Thyroid gland (tissue), 4 donors: Measurements from ENCODE around the gene CEBPB. TPM values are rescaled to one million over a fixed set of nuclear protein-coding genes. Genes with fewer than 3 reads are reported as not detected.
"Not testable (repeated sequence)": the region's sequence is repeated elsewhere in the genome, so short reads cannot be mapped to it uniquely, and the experiment has no call there.

ENCODE experiments used
- DNase-seq, 2 donors: peaks; one replicate each; pipeline ENCODE4 v3.0.0-alpha.2; 2019
- H3K27ac ChIP-seq, 3 donors: fragments of 200-600 bp; sonication (generic); 1 replicate in 2 of 3; 2 replicates in 1 of 3; pipeline ENCODE4 v1.5.1; 2016 to 2019; ENCODE audit warnings: mild to moderate bottlenecking in 1 of 3, moderate library complexity in 1 of 3
- H3K27me3 ChIP-seq: fragments of 200-600 bp; sonication (generic); one replicate; pipeline ENCODE4 v1.5.1; 2019
- H3K36me3 ChIP-seq, 2 donors: fragments of 200-600 bp; sonication (generic); one replicate each; pipeline ENCODE4 v1.5.1; 2016 to 2019
- H3K4me1 ChIP-seq, 2 donors: fragments of 200-600 bp; sonication (generic); one replicate each; pipeline ENCODE4 v1.5.1; 2017 to 2019
- H3K4me3 ChIP-seq, 3 donors: fragments of 200-600 bp; sonication (generic); replicated peaks in 1 of 3; 1 replicate in 2 of 3; 2 replicates in 1 of 3; pipeline ENCODE4 v1.5.1; 2016; ENCODE audit warnings: mild to moderate bottlenecking in 1 of 3
- H3K9me3 ChIP-seq: fragments of 200-600 bp; sonication (generic); one replicate; pipeline ENCODE4 v1.5.1; 2017
- CTCF ChIP-seq, 6 experiments: fragments of 200-600 bp in 3 of 6; fragments of 450-650 bp in 3 of 6; sonication (generic) in 3 of 6; IDR thresholded peaks; one replicate each; pipeline ENCODE4 v1.5.1; 2016 to 2019; ENCODE audit warnings: antibody characterized with exemption in 6 of 6, mild to moderate bottlenecking in 2 of 6, inconsistent platforms in 1 of 6, moderate library complexity in 1 of 6
- POLR2A ChIP-seq, 2 donors: fragments of 450-650 bp; IDR thresholded peaks; one replicate each; pipeline ENCODE4 v1.6.1; 2017; ENCODE audit warnings: antibody characterized with exemption in 2 of 2, mild to moderate bottlenecking in 2 of 2, moderate library complexity in 1 of 2
- WGBS, 2 donors: methylation state at CpG; one replicate each; pipeline ENCODE4 v1.1.5; 2017; 5-methylcytosine and 5-hydroxymethylcytosine counted together
- intact Hi-C: fragments of 100-400 bp; cut with DNase I; formaldehyde crosslinking; loops from one replicate; pipeline ENCODE4 v1.15.1; 2023
- total RNA-seq, 4 donors: library from RNA; depleted of rRNA; stranded (reverse); fragments of >200 nt; gene quantifications; one replicate each; pipeline ENCODE4 v1.2.3, GENCODE V29; 2016

Gene CEBPB
- total RNA-seq, 4 donors from 2014 or later = 61.7 to 132 (median 104) TPM

- no peaks in the 10 kb centered on the region for H3K4me1 ChIP-seq
- H3K27ac ChIP-seq = no peak overlapping the region
- no peak for TF ChIP-seq POLR2A (IDR thresholded peaks at IDR 0.05)
- TF ChIP-seq CTCF (IDR thresholded peaks at IDR 0.05) = no peak
- intact Hi-C loops = no loop called here
- H3K9me3 ChIP-seq = no peaks in the 10 kb centered on the region
- no peak overlapping the region for H3K4me3 ChIP-seq
- WGBS, 2 donors = 93 to 98% methylated on average over 5 of the region's 5 CpGs
- H3K27me3 ChIP-seq = no peaks in the 10 kb centered on the region
- no peak for DNase-seq
- no peaks in the 10 kb centered on the region for H3K36me3 ChIP-seq
Measured at GRCh38 chr20:50202677-50203076, 12.0 kb downstream of the CEBPB start.

GRCh38 chr20:50203951-50204937, 13.6 kb downstream of the CEBPB start:
- no peak overlapping the region for H3K4me3 ChIP-seq
- no peaks in the 10 kb centered on the region for H3K9me3 ChIP-seq
- no peaks in the 10 kb centered on the region for H3K27me3 ChIP-seq
- intact Hi-C loops = no loop called here
- H3K4me1 ChIP-seq = no peaks in the 10 kb centered on the region
- TF ChIP-seq CTCF (IDR thresholded peaks at IDR 0.05) (no peak), POLR2A (IDR thresholded peaks at IDR 0.05) (no peak)
- 96 to 98% methylated on average over 5 of the region's 5 CpGs for WGBS, 2 donors
- no peak overlapping the region for H3K27ac ChIP-seq
- no peaks in the 10 kb centered on the region for H3K36me3 ChIP-seq
- no peak for DNase-seq

GRCh38 chr20:50207026-50207425, 16.4 kb downstream of the CEBPB start:
- no peaks in the 10 kb centered on the region for H3K4me1 ChIP-seq
- no peak overlapping the region for H3K27ac ChIP-seq
- intact Hi-C loops = no loop called here
- 77 to 93% methylated on average over 1 of the region's 1 CpG for WGBS, 2 donors
- DNase-seq = no peak
- no peaks in the 10 kb centered on the region for H3K27me3 ChIP-seq
- no peaks in the 10 kb centered on the region for H3K36me3 ChIP-seq
- H3K4me3 ChIP-seq = no peak overlapping the region
- TF ChIP-seq CTCF (IDR thresholded peaks at IDR 0.05) (no peak), POLR2A (IDR thresholded peaks at IDR 0.05) (no peak)
- H3K9me3 ChIP-seq = no peaks in the 10 kb centered on the region

GRCh38 chr20:50208085-50208491, 17.5 kb downstream of the CEBPB start:
- no peaks in the 10 kb centered on the region for H3K9me3 ChIP-seq
- no peak overlapping the region for H3K27ac ChIP-seq
- H3K36me3 ChIP-seq = no peaks in the 10 kb centered on the region
- H3K27me3 ChIP-seq = no peaks in the 10 kb centered on the region
- DNase-seq = no peak
- TF ChIP-seq CTCF (IDR thresholded peaks at IDR 0.05) = no peak
- no peak for TF ChIP-seq POLR2A (IDR thresholded peaks at IDR 0.05)
- no peak overlapping the region for H3K4me3 ChIP-seq
- intact Hi-C loops = no loop called here
- 85 to 92% methylated on average over 6 to 7 of the region's 7 CpGs for WGBS, 2 donors
- no peaks in the 10 kb centered on the region for H3K4me1 ChIP-seq

- H3K27me3 ChIP-seq, DNase-seq, intact Hi-C loops, H3K4me3 ChIP-seq, H3K9me3 ChIP-seq, H3K27ac ChIP-seq, H3K4me1 ChIP-seq, H3K36me3 ChIP-seq: not testable (repeated sequence)
- WGBS, 2 donors = 90 to 93% methylated on average over 4 of the region's 4 CpGs
Measured at GRCh38 chr20:50208815-50209214, 18.2 kb downstream of the CEBPB start.
